NT2/D1 (cell line): ENCODE measurements around the gene LAPTM5.

Experiments
- DNase-seq: peaks from one replicate; pipeline ENCODE4 v3.0.0-alpha.2; 2011; ENCODE audit warnings: low read depth, low spot score
- H3K27me3 ChIP-seq: 2 replicates; pipeline ENCODE4 v1.6.0; 2011; ENCODE audit warnings: mild to moderate bottlenecking; ENCODE audit not compliant: insufficient read length, insufficient read depth
- H3K36me3 ChIP-seq: 2 replicates; pipeline ENCODE4 v1.6.1; 2011; ENCODE audit warnings: mild to moderate bottlenecking, low read length, mixed read lengths; ENCODE audit not compliant: insufficient read depth, insufficient read length
- H3K4me1 ChIP-seq: 2 replicates; pipeline ENCODE4 v1.5.1; 2011; ENCODE audit not compliant: insufficient read depth, insufficient read length
- H3K4me3 ChIP-seq: 2 replicates; pipeline ENCODE4 v1.5.1; 2011; ENCODE audit warnings: low read depth; ENCODE audit not compliant: insufficient read length
- H3K9ac ChIP-seq: 2 replicates; pipeline ENCODE4 v1.6.0; 2011; ENCODE audit warnings: low read depth; ENCODE audit not compliant: insufficient read length
- H3K9me3 ChIP-seq: 2 replicates; pipeline ENCODE4 v1.5.1; 2011; ENCODE audit warnings: mild to moderate bottlenecking, low read length; ENCODE audit not compliant: insufficient read depth
- SUZ12 ChIP-seq: IDR thresholded peaks from 2 replicates; pipeline ENCODE4 v1.6.1; 2011; ENCODE audit not compliant: insufficient read length, insufficient read depth; ENCODE audit errors: extremely low read depth
- YY1 ChIP-seq: IDR thresholded peaks from 2 replicates; pipeline ENCODE4 v1.6.1; 2011; ENCODE audit not compliant: insufficient read length, insufficient read depth
- ZNF274 ChIP-seq: IDR thresholded peaks from 2 replicates; pipeline ENCODE4 v1.6.1; 2011; ENCODE audit warnings: mild to moderate bottlenecking, low read depth, low read length

The LAPTM5 gene

GRCh38 chr1:30759718-30760281, 2.2 kb upstream of the LAPTM5 start:
- TF ChIP-seq ZNF274 (no peak), SUZ12 (no peak), YY1 (no peak)
- Histone ChIP-seq H3K27me3 (peaks cover 3% of the 10 kb centered on the region), H3K36me3 (no peaks in the 10 kb centered on the region), H3K9me3 (no peaks in the 10 kb centered on the region), H3K4me1 (peaks cover 46% of the 10 kb centered on the region), H3K9ac (no peak overlapping the region), H3K4me3 (no peak overlapping the region)
- DNase-seq, result peak; percentile 38

DNA sequence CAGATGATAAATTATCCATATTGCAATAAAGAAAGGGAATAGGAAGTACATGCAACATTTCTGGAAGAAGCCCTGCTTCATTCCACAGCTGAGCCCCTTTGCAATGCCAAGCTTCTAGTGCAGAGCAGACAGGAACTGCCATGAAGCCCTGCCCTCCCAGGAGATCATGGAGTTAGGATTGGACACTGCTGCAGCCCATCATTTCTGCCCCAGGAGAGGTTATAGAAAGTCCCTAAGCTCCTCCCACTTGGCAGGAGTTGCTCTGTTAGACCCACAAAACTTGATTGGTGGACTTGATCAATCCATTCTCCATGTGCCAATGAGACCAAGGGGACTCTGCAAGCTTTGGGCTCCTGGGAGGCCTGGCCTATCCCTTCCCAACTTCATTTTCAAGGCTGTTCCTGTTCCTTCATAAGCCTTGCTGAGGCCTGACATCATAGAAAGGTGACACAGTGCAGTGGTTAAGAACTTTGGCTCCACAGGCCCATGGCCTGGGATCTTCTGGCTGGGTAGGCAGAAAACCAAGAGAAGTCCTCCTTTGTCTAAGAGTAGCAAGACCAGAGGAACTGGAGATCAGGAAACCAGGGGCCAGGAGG, 1.3 kb upstream of the LAPTM5 start:
- Histone ChIP-seq H3K36me3 (no peaks in the 10 kb centered on the region), H3K9ac (no peak overlapping the region), H3K4me1 (peaks cover 41% of the 10 kb centered on the region), H3K27me3 (peaks cover 3% of the 10 kb centered on the region), H3K4me3 (no peak overlapping the region), H3K9me3 (no peaks in the 10 kb centered on the region)
- TF ChIP-seq YY1 (no peak), SUZ12 (no peak), ZNF274 (no peak)
- no peak for DNase-seq

GRCh38 chr1:30758121-30758688, 631 bp upstream of the LAPTM5 start:
- H3K27me3 ChIP-seq, result peaks cover 3% of the 10 kb centered on the region
- H3K4me1 ChIP-seq, result peaks cover 36% of the 10 kb centered on the region
- no peaks in the 10 kb centered on the region for H3K9me3 ChIP-seq
- DNase-seq, result no peak
- no peak overlapping the region for H3K9ac ChIP-seq
- no peak for TF ChIP-seq ZNF274
- TF ChIP-seq SUZ12, result no peak
- no peak for TF ChIP-seq YY1
- H3K36me3 ChIP-seq, result no peaks in the 10 kb centered on the region
- no peak overlapping the region for H3K4me3 ChIP-seq

- H3K4me1 ChIP-seq, result peaks cover 30% of the 10 kb centered on the region
- H3K9me3 ChIP-seq, result no peaks in the 10 kb centered on the region
- no peak overlapping the region for H3K4me3 ChIP-seq
- no peak overlapping the region for H3K9ac ChIP-seq
- TF ChIP-seq YY1 (no peak), SUZ12 (no peak), ZNF274 (no peak)
- H3K27me3 ChIP-seq, result peaks cover 3% of the 10 kb centered on the region
- no peak for DNase-seq
- H3K36me3 ChIP-seq, result no peaks in the 10 kb centered on the region
Observed at GRCh38 chr1:30756545-30757351, 826 bp downstream of the LAPTM5 start.

GRCh38 chr1:30756206-30756544, 1.4 kb downstream of the LAPTM5 start:
- Histone ChIP-seq H3K4me3 (no peak overlapping the region), H3K9me3 (no peaks in the 10 kb centered on the region), H3K36me3 (no peaks in the 10 kb centered on the region), H3K27me3 (peaks cover 3% of the 10 kb centered on the region), H3K9ac (no peak overlapping the region), H3K4me1 (peaks cover 29% of the 10 kb centered on the region)
- DNase-seq, result no peak
- TF ChIP-seq ZNF274, result no peak
- TF ChIP-seq YY1, result no peak
- no peak for TF ChIP-seq SUZ12

DNA sequence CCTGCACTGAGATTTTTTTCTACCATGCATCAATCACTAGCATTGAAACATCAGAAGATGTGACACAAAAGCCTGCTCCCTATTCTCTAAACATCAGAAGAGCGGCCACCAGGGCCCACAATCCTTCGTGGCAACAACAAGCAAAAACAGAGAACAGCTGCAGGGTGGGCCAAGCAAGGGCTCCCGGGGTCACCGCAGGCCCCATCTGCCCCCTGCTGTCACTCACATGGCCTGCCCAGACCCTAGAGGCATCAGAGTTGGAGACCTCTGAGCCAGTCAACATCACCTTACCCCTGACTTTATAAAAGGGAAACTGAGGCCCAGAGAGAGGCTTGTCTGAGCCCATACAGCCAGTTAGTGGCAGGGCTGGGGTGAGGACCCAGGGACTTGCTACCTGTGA, 1.8 kb downstream of the LAPTM5 start:
- H3K9me3 ChIP-seq, result no peaks in the 10 kb centered on the region
- no peak for DNase-seq
- H3K36me3 ChIP-seq, result no peaks in the 10 kb centered on the region
- TF ChIP-seq SUZ12 (no peak), YY1 (no peak), ZNF274 (no peak)
- H3K27me3 ChIP-seq, result peaks cover under 1% of the 10 kb centered on the region
- no peak overlapping the region for H3K4me3 ChIP-seq
- H3K4me1 ChIP-seq, result peaks cover 30% of the 10 kb centered on the region
- no peak overlapping the region for H3K9ac ChIP-seq

GRCh38 chr1:30755334-30755733, 2.2 kb downstream of the LAPTM5 start:
- Histone ChIP-seq H3K4me3 (no peak overlapping the region), H3K4me1 (peaks cover 30% of the 10 kb centered on the region), H3K36me3 (no peaks in the 10 kb centered on the region), H3K9me3 (no peaks in the 10 kb centered on the region), H3K27me3 (no peaks in the 10 kb centered on the region), H3K9ac (no peak overlapping the region)
- TF ChIP-seq SUZ12 (no peak), ZNF274 (no peak), YY1 (no peak)
- no peak for DNase-seq
